Stimulated activated CD4-positive, alpha-beta T cell treated with anti-CD3 and anti-CD28 coated beads, Interleukin-2, amount 100 ng/mL, for 4 hours (primary cell): Measurements from ENCODE around the gene CYREN.

Source experiments
- DNase-seq: peaks from one replicate; pipeline ENCODE4 v3.0.0-alpha.2; 2020; ENCODE audit warnings: low read depth

CYREN gene

DNA sequence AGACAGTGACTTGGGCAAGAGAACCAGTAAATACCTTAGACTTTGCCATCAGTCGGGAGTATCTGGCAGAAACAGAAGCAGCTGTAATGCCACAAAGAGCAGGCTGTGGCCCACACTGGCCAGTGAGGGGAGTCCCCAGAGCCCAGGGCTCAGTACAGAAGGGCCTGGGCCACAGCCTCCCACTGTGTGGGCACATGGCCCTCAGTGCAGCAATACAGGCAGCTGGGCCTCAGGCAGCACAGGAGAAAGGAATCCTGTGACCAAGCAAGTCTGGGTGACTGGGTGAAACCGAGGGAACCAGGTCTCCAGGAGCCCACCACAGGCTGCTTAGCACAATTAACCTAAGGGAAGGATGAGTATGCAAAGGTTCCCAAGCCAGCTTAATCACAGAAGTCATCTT is 26.8 kb upstream of the CYREN start:
- no peak for DNase-seq

GRCh38 chr7:135195968-135196629 is 25.6 kb upstream of the CYREN start:
- no peak for DNase-seq

- DNase-seq, result no peak
Measured at GRCh38 chr7:135195156-135195555, 24.6 kb upstream of the CYREN start.

- DNase-seq, result no peak
Measured at GRCh38 chr7:135194494-135195095, 24.1 kb upstream of the CYREN start.

DNA sequence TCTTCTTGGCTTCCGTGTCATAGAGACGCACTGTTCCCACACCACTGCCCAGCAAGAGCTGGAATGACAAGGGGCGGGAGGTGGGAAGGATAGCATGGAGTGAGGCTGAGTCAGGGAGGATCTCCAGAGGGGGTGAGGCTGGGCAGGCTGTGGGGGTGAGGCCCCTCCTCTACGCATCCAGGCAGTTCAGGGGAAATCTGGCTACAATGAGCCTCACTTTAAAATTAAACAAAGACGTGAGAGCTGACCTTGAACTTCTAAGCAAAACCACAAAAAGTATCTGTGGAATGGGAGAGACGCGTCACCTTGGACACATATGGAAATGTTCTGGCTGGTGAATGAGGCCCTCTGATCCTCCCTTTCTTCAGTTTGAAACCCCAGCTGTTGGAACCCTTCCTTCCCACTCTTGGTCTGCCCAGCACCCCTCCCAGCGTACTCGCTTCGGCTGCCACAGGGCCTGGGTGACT is 23.1 kb upstream of the CYREN start:
- no peak for DNase-seq

DNA sequence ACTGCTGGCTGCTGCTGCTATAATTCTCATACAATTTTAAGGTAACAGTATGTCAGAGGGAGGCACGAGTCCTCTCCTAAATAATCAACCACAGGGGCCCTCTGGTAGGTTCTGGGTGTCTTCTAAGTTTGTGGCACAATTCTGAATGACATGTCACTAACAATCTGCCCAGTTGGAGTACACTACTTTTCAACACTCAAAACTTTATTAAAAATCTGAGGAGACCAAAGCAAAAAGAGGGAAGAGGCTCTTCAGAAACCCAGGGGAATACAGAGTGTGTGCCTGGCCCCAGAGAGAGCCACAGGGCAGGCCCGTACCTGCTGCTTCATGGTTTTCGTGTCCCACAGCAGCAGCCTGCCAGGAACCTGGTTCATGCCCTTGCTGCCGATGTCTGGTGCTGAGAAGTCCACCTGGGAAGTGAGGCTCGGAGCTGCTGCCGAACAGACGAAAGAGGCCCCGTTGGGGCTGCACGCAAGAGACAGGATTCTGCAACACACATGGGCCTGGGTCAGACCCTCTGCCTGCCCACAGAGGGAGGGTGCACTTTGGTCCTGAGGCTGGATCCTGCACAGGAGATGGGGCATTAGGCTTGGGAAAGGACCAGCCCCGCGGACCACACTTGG is 22.5 kb upstream of the CYREN start:
- DNase-seq, result no peak

- no peak for DNase-seq
Measured at GRCh38 chr7:135190703-135191102, 20.2 kb upstream of the CYREN start.

GRCh38 chr7:135189961-135190360 is 19.5 kb upstream of the CYREN start:
- no peak for DNase-seq

- no peak for DNase-seq
Measured at GRCh38 chr7:135189221-135189662, 18.7 kb upstream of the CYREN start.

DNA sequence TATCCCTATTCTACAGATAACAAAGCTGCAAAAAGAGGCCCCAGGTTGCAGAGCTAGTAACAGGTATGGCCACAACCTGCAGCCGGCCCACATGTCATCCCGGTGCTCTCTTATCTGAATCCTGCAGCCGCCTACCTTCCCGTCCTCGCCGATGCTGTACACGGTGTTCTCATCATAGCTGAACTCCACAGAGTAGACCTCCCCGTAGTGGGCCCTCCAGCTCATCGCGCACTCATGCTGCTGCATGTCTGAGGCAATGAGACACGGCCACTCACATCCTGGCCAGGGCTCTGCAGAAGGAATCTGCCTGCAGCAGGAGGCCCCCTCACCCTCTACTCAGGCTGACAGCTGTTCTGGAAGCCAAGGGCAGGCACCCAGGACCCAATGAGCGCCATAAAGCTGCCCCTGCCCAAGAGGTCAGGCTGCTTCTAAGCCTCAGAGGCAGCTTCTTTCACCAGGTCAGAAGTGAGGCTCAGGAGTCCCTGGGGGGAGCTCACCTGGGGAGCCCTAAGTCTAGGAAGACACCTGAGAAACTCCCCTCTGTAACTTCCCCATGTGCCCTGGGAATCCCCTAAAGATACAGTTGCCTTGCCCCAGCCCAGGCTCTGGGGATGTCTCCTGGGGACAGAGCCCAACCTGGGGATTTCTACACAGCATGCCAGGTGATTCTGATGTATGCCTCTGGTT is 17.9 kb upstream of the CYREN start:
- DNase-seq, result no peak

DNA sequence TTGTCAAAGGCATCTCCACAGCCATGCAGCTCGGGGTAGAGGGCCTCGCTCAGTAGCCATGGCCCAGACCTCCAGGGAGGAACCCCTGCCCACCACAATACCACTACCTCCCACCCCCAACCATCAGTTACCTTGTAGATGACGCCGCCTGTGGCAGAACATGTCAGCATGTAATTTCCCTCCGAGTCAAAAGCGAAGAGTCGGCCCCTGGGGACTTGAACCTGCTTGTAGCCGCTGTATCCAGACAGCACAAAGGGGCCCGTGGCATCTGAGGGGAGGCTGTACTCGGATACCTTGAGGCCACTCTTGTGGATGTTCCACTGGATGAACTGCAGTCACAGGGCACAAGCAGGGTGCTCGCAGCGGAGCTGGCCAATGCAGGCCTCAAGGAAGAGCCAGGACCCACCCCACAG is 16.3 kb upstream of the CYREN start:
- no peak for DNase-seq

DNA sequence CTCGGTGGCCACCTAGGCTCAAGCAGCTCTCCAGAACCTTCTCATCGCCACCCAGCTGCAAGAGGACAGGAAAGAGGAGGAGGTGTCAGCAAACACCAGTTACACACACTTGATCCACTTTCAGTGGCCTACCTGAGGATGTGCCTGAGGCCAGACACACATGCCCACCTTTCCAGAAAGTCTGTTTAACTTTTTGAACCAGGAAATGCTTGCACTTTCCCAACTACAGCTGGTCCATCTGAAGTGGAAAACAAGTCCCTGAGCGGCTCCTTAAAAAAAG is 15.7 kb upstream of the CYREN start:
- DNase-seq, result no peak

DNA sequence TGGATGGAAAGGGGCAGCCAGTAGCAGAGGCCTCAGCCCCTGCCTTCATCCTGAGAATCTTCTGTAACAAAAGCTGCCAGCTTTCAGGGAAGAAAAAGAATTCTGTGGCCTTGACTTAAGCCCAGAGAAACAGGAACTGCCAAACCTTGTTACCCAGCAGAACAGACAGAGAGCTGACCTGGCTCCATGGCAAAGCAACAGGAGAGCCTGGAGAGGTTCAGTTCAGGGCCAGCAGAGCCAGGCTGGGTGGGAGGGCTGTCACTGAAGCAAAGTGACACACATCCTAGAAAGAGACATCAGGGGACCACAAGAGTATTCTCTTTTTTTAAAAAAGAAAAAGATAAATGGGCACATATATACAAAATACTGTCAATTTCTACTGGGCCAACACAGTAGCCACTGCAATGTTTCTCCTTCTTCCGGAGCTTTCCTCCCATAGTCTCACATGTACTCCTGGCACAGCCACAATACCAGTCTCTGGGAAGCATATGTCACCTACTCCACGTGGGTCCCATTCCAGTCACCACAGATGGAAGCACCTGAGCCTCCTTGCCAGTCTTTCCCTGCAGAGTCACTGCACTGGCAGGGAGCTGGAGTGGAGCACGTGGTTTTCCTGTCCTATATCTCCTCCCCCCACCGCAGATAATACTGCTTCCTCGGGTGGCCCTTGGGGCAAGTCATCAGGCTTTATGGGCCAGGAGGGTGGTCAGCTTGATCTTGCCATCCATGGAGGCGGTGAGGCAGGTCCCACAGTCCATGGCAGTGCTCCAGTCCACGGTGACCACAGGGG is 15.2 kb upstream of the CYREN start:
- DNase-seq, result no peak

DNA sequence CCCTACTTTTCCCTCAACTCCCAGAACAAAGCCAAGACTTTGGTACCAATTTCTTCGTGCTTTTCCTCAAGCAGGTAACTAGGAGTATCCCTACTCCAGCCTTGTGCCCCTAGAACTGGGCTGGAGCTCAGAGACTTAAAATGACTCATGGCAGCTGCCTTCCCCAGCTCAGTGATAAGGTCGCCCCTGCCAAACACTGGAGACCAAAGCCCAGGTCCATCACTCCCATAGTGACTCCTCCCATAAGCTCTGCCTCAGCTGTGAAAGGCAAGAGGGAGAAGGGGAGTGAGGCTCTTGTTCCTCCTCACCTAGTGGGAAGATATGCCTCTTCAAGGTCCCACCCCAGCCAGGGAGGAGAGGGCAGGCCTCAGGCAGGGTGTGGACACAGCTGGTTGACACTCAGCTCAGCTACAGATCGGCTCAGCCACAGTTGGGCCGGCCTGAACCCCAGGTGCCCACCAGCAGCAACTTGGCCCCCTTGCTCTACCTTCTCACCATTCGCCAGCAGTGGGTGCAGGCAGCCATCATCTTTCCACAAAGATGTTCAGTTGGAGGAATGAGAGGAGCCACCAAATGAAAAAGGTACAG is 13.8 kb upstream of the CYREN start:
- no peak for DNase-seq

- no peak for DNase-seq
Measured at GRCh38 chr7:135183478-135183877, 13.0 kb upstream of the CYREN start.

GRCh38 chr7:135181929-135182678 is 11.6 kb upstream of the CYREN start:
- no peak for DNase-seq

DNA sequence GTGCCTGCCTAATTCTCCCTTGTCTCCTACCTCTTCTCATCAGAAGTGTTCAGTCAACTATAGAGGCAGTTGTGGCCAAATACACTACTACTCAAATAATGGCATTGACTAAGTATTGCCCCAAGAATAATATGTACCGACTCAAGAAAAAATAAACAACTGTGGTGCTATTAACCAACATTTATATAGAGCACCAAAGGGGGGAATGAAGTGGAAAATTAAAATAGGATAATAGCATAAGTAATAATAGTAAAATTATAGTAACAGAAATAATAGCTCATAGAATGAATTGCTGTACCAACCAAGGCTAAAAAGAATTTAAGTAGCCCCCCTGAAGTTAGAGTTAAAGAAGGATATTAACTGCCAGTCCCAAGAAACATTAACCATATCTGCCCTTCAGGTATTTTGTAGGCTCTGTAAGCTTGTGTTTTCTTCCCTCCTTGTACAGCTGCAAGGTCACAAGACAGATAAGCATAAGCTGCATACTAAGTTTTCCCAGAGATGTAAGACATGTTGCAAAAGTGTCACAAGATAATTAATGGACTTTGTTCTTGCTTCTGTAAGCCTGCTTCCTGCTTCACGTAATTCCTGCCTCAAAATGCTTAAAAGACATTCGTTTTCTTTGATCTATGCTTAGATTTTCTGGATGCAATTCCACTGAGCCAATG is 10.9 kb upstream of the CYREN start:
- DNase-seq, result no peak

DNA sequence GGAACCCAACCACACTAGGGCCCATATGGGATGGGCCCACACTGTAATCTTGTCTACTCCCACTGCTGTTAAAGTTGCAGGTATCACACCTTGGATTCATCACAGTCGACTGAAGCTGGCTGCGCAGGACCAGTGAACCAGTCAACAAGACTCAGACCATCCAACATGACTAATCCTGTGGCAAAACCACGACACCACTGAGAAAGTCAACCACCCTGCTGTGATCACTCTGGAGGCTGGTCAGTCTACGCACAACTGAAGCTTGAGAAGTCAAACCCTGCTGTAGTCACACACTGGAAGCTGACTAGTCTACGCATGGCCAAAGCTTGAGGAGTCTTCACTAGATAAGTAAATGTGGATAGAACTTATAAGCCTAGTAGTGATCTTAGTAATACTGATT is 9.6 kb upstream of the CYREN start:
- no peak for DNase-seq

- DNase-seq, result no peak
Measured at GRCh38 chr7:135179321-135179925, 8.9 kb upstream of the CYREN start.

DNA sequence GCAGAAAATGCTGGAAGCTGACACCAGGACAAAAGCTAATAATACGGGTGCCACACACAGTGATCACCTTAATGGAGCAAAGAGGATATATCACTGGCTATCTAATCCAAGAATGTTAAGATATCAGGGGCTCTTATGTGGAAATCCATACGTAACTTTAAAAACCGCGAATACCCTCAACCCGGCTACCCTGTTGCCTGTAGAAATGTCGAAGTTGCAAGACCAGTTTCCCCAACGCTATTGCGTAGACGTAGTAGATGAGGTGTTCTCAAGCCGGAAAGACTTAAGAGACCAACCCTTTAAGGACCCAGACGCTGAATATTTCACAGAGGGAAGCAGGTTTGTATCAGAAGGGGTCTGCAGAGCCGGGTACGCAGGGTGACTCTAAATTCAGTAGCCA is 7.9 kb upstream of the CYREN start:
- no peak for DNase-seq
